ENCODE data around the gene TOGARAM2.
"Not testable (repeated sequence)": the region's sequence is repeated elsewhere in the genome, so short reads cannot be mapped to it uniquely, and the experiment has no call there.

Gene TOGARAM2

DNA sequence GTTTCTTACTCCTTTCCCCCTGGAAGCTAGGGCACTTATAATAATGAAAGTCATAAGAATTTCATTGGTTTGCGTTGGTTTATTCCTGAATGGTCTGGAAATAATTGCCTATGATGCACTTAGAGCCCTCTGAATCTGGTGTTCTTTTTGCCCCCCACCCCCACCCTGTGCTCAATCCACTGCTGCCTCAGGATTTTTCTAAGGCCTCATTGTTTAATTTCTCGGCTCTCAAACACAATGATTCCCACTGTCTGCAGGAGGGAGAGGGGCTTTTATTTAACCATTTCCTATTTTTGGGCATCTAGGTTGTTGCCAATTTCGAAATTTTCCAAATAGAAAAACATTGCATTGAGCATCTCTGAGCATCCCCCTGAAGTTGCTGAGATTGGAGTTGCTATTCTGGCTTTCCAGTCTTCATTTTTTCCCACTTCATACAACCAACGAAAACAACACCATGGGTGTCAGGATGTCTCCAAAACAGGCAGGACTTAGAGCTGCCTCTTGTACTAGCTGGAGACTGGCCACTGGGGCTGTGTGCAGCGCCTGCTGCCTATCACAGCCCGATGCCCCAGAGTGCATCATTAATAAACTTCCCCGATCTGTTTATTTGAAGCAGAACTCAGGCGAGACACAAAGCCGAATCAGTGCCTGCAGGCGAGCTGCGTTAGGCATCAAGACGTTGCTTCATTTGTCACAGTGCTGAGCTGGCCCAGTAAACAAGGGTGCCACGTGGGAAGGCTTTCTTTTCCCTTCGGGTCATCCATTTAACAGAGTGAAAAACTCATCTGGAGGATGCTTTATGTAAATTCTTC is 95.0 kb downstream of the TOGARAM2 start:
- peak; percentile 78 to 87 for DNase-seq

DNA sequence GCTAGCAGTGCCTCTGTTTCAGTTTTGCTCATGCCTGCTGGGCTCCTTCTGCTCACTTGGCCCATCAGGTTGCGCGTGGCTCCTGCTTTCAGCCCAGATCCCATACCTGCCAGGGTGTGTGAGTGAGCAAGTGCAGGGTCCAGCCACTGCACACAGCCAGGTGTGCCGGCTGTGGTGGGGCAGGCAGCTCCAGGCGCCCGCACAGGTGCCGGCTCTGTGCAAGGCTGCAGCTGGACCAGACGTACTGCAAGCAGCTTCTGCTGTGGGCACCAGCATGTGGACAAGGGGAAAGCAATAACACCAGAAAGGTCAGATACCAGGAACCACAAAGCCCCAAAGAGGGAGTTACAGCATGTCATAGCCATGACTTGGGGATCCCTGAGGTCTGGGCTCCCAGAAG is 98.8 kb downstream of the TOGARAM2 start:
- no peak for DNase-seq

DNA sequence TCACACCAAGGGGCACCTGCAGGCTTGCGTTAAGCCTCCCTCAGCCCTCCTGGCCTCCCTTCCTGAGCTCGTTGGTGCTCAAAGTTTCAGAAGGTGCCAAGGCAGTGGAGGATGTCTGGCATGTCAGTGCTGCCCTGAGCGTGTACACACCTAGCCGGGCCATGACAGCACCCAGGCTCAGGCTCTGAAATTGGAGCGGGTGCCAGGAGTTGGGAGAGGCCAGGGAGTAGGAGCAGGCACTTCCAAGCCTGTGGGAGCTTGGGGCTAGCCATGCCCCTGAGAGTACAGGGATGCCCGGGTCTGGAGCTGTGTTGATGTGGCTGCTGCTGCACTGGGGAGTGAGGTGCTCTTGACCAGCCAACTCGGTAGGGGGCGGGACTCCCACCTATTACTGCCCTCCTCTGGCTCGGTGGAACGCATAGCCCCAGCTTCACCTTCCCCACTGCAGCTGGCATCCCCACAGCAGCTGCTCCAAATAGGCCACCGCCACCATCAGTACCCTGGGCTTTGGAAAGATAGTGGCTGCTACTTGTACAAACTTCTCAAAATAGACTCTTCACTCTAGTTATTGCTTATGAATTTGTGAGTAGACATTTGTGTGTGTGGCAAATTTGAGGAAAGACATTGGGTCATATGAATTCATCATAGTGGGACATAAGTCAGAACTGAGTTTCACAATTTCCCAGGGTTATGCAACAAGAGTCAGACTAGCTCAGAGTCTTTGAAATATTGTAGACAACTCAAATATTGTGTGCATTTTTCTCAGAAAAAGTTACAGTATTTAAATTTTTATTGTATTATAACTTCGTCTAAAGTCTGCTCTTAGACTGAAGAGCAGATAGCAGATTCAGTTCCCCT is 100.0 kb downstream of the TOGARAM2 start:
- DNase-seq: no peak

DNA sequence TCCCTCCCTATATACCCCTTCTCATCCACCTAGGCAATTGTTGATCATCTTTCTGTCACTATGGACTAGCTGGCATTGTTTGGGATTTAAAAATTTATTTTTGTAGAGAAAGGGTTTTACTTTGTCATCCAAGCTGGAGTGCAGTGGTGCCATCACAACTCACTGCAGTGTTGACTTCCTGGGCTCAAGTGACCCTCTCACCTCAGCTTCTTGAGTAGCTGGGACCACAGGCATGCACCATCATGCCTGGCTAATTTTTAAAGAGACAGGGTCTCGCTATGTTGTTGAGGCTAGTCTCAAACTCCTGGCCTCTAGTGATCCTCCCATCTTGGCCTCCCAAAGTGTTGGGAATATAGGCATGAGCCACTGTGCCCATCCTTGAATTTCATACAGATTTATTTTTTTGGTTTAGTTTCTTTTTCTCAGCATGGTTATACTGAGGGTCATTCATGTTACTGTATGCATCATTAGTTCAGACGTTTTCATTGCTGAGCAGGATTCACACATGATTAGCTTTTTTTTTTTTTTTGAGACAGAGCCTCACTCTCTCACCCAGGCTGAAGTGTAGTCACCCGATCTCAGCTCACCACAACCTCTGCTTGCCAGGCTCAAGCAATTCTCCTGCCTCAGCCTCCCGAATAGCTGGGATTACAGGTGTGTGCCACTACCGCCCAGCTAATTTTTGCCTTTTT is 101.9 kb downstream of the TOGARAM2 start:
- no peak for DNase-seq

DNA sequence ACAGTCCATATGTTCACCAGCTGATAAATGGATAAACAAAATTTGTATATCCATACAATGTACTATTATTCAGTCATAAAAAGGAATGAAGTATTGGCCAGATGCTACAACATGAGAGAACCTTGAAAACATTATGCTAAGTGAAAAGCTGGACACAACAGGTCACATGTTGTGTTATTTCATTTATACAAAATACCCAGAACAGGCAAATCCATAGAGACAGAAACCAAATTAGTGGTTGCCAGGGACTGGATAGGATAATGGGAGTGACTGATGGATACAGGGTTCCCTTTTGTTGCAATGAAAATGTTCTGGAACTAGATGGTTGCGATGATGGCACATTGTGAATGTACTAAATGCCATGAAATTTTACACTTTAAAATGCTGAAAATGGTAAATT is 103.5 kb downstream of the TOGARAM2 start:
- no peak for DNase-seq

DNA sequence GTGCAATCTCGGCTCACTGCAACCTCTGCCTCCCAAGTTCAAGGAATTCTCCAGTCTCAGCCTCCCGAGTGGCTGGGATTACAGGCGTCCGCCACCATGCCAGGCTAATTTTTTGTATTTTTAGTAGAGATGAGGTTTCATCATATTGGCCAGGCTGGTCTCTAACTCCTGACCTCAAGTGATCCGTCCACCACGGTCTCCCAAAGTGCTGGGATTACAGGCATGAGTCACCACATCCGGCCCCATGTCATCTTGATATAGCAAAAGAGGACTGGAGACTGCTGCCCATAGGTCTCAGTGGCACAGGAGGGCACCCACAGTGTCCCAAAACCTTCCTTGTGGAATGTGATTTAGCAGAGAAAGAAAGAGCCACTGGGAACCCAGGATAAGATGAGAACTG is 109.2 kb downstream of the TOGARAM2 start:
- DNase-seq: not testable (repeated sequence)

DNA sequence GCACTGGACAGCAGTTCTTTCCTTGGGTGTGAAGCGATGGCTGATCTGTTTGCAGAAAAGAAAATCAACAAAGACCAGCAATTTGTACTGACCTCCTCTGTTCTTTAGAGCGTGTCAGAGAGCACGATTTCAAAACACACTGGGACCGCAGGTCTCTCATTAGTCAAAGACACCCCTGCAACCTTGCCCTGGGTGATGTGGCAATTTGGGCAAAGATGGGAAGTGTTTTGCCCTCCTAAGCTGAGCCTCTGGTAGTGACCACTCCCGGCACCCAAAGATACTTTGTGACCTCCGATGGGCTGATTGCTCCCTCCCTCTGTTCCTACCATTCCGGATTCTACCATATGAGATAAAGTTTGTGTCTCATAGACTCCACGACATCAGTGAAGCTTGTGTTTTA is 115.9 kb downstream of the TOGARAM2 start:
- no peak for DNase-seq

DNA sequence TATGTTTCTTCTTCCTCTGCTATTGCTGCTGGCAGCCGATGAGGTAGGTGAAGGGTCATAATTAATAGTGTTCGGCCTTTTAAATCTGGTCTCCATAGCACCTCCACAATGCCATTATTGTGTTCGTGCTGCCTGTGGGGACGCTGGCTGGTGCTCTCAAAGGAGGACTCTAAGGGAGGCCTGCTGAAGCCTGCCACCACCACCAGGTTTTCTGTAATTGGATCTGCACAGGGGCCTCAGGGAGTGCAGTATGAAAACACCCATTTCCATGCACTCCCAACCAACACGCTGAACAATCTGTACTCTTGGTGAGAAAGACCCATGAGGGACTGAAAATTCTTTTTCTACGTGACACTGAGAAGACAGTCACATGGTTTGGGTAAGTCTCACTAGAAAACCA is 116.5 kb downstream of the TOGARAM2 start:
- DNase-seq: no peak

DNA sequence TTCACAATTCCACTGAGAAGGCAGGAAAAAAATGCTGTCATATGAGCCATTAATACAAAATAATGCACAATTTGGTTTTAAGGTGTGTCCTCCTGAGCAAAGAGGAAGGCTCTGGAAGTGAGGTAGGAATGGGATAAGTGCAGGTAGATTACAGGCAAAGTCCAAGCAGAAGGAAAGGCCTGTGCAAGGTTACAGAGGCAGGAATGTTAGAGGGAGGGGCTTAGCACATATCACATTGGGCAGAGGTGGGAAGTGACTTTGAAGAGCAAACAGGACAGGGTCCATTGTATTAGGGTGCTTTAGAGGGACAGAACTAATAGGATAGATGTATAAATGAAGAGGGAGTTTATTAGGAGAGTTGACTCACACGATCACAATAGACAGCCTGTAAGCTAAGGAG is 119.5 kb downstream of the TOGARAM2 start:
- no peak for DNase-seq

Measured in hippocampal formation (tissue), 2 donors.